Stimulated activated CD4-positive, alpha-beta T cell treated with anti-CD3 and anti-CD28 coated beads, Interleukin-15, amount 100 ng/mL, for 24 hours (primary cell): Measurements from ENCODE around the gene OR2F1.
"Not testable (repeated sequence)": the region's sequence is repeated elsewhere in the genome, so short reads cannot be mapped to it uniquely, and the experiment has no call there.

Experiments
- DNase-seq: peaks from one replicate; pipeline ENCODE4 v3.0.0-alpha.2; 2020

OR2F1 gene

GRCh38 chr7:143958781-143959180, 4.1 kb downstream of the OR2F1 start:
- no peak for DNase-seq

- DNase-seq, result no peak
Observed at GRCh38 chr7:143960813-143961610, 6.4 kb downstream of the OR2F1 start.

- DNase-seq, result no peak
Observed at GRCh38 chr7:143965280-143965679, 10.6 kb downstream of the OR2F1 start.

- no peak for DNase-seq
Observed at GRCh38 chr7:143967398-143967797, 12.8 kb downstream of the OR2F1 start.

- DNase-seq, result no peak
Observed at GRCh38 chr7:143973870-143974416, 19.3 kb downstream of the OR2F1 start.

- DNase-seq, result no peak
Observed at GRCh38 chr7:143974459-143974858, 19.8 kb downstream of the OR2F1 start.

- DNase-seq, result no peak
Observed at GRCh38 chr7:143975617-143976016, 21.0 kb downstream of the OR2F1 start.

- DNase-seq, result no peak
Observed at GRCh38 chr7:143978585-143978984, 23.9 kb downstream of the OR2F1 start.

GRCh38 chr7:143979359-143979758, 24.7 kb downstream of the OR2F1 start:
- DNase-seq, result no peak

- DNase-seq, result no peak
Observed at GRCh38 chr7:143979998-143980397, 25.4 kb downstream of the OR2F1 start.

- DNase-seq, result no peak
Observed at GRCh38 chr7:143980746-143981510, 26.3 kb downstream of the OR2F1 start.

GRCh38 chr7:143983960-143984359, 29.3 kb downstream of the OR2F1 start:
- DNase-seq, result no peak

GRCh38 chr7:143987513-143987912, 32.9 kb downstream of the OR2F1 start:
- no peak for DNase-seq

GRCh38 chr7:143988976-143989745, 34.5 kb downstream of the OR2F1 start:
- DNase-seq, result no peak

- DNase-seq, result no peak
Observed at GRCh38 chr7:143992670-143993069, 38.0 kb downstream of the OR2F1 start.

GRCh38 chr7:143993924-143994323, 39.3 kb downstream of the OR2F1 start:
- DNase-seq, result no peak

- DNase-seq, result no peak
Observed at GRCh38 chr7:144000020-144000419, 45.4 kb downstream of the OR2F1 start, which contains the start of gene OR6B1. Gene OR6B1 (plus strand): TSS chr7:144000320. CDS start chr7:144003997, 3,677 bp downstream.

GRCh38 chr7:144001543-144001942, 46.9 kb downstream of the OR2F1 start:
- DNase-seq, result no peak

- no peak for DNase-seq
Observed at GRCh38 chr7:144004703-144005102, 50.1 kb downstream of the OR2F1 start.

GRCh38 chr7:144006029-144006691, 51.5 kb downstream of the OR2F1 start:
- DNase-seq, result no peak

GRCh38 chr7:144006692-144007042, 52.0 kb downstream of the OR2F1 start:
- no peak for DNase-seq

GRCh38 chr7:144009361-144009760, 54.7 kb downstream of the OR2F1 start:
- no peak for DNase-seq

GRCh38 chr7:144010061-144010460, 55.4 kb downstream of the OR2F1 start:
- DNase-seq, result not testable (repeated sequence)
